ENCODE results near the gene BRIP1. TPM values are rescaled to one million over a fixed set of nuclear protein-coding genes. Genes with fewer than 3 reads are reported as not detected.

BRIP1 gene
- polyA plus RNA-seq, 2 donors = 1.4 to 1.7 TPM

- H3K4me3 ChIP-seq (ENCODE audit: low read depth in 1 of 2, low read length in 2 of 2) = no peak overlapping the region
- 77 to 80% methylated on average over 1 of the region's 1 CpG for WGBS, 2 donors
- no peaks in the 10 kb centered on the region for H3K4me1 ChIP-seq (ENCODE audit: control insufficient read depth in 2 of 2, insufficient read depth in 2 of 2, low read length in 1 of 2)
- H3K9me3 ChIP-seq (ENCODE audit: control insufficient read depth in 2 of 2, insufficient read depth in 1 of 2, low read depth in 1 of 2, low read length in 1 of 2) = no peaks in the 10 kb centered on the region
- no peaks in the 10 kb centered on the region for H3K36me3 ChIP-seq (ENCODE audit: control insufficient read depth in 2 of 2, insufficient read depth in 2 of 2, low read length in 1 of 2)
- H3K27ac ChIP-seq (ENCODE audit: low read depth in 2 of 2, low read length in 1 of 2) = no peak overlapping the region
- H3K27me3 ChIP-seq (ENCODE audit: control insufficient read depth in 1 of 2, insufficient read depth in 2 of 2, low read length in 2 of 2) = no peaks in the 10 kb centered on the region
These were observed 50.1 kb downstream of the BRIP1 start for GRCh38 chr17:61813211-61813610.

- Histone ChIP-seq H3K27ac (ENCODE audit: low read depth in 2 of 2, low read length in 1 of 2) (no peak overlapping the region), H3K4me1 (ENCODE audit: control insufficient read depth in 2 of 2, insufficient read depth in 2 of 2, low read length in 1 of 2) (no peaks in the 10 kb centered on the region), H3K4me3 (ENCODE audit: low read depth in 1 of 2, low read length in 2 of 2) (no peak overlapping the region), H3K36me3 (ENCODE audit: control insufficient read depth in 2 of 2, insufficient read depth in 2 of 2, low read length in 1 of 2) (no peaks in the 10 kb centered on the region), H3K27me3 (ENCODE audit: control insufficient read depth in 1 of 2, insufficient read depth in 2 of 2, low read length in 2 of 2) (no peaks in the 10 kb centered on the region), H3K9me3 (ENCODE audit: control insufficient read depth in 2 of 2, insufficient read depth in 1 of 2, low read depth in 1 of 2, low read length in 1 of 2) (no peaks in the 10 kb centered on the region)
- 60 to 61% methylated on average over 2 of the region's 2 CpGs for WGBS, 2 donors
These were observed 50.6 kb downstream of the BRIP1 start for GRCh38 chr17:61812747-61813146.

- H3K4me1 ChIP-seq (ENCODE audit: control insufficient read depth in 2 of 2, insufficient read depth in 2 of 2, low read length in 1 of 2) = no peaks in the 10 kb centered on the region
- no peak overlapping the region for H3K4me3 ChIP-seq (ENCODE audit: low read depth in 1 of 2, low read length in 2 of 2)
- no peaks in the 10 kb centered on the region for H3K27me3 ChIP-seq (ENCODE audit: control insufficient read depth in 1 of 2, insufficient read depth in 2 of 2, low read length in 2 of 2)
- 49 to 78% methylated on average over 2 of the region's 2 CpGs for WGBS, 2 donors
- no peak overlapping the region for H3K27ac ChIP-seq (ENCODE audit: low read depth in 2 of 2, low read length in 1 of 2)
- no peaks in the 10 kb centered on the region for H3K36me3 ChIP-seq (ENCODE audit: control insufficient read depth in 2 of 2, insufficient read depth in 2 of 2, low read length in 1 of 2)
- H3K9me3 ChIP-seq (ENCODE audit: control insufficient read depth in 2 of 2, insufficient read depth in 1 of 2, low read depth in 1 of 2, low read length in 1 of 2) = no peaks in the 10 kb centered on the region
These were observed 53.4 kb downstream of the BRIP1 start for GRCh38 chr17:61809816-61810392.

GRCh38 chr17:61808442-61808841 is 54.9 kb downstream of the BRIP1 start:
- H3K9me3 ChIP-seq (ENCODE audit: control insufficient read depth in 2 of 2, insufficient read depth in 1 of 2, low read depth in 1 of 2, low read length in 1 of 2) = no peaks in the 10 kb centered on the region
- H3K4me1 ChIP-seq (ENCODE audit: control insufficient read depth in 2 of 2, insufficient read depth in 2 of 2, low read length in 1 of 2) = no peaks in the 10 kb centered on the region
- 93 to 94% methylated on average over 8 of the region's 8 CpGs for WGBS, 2 donors
- H3K36me3 ChIP-seq (ENCODE audit: control insufficient read depth in 2 of 2, insufficient read depth in 2 of 2, low read length in 1 of 2) = no peaks in the 10 kb centered on the region
- no peak overlapping the region for H3K4me3 ChIP-seq (ENCODE audit: low read depth in 1 of 2, low read length in 2 of 2)
- no peak overlapping the region for H3K27ac ChIP-seq (ENCODE audit: low read depth in 2 of 2, low read length in 1 of 2)
- H3K27me3 ChIP-seq (ENCODE audit: control insufficient read depth in 1 of 2, insufficient read depth in 2 of 2, low read length in 2 of 2) = no peaks in the 10 kb centered on the region

GRCh38 chr17:61806936-61807335 is 56.4 kb downstream of the BRIP1 start:
- no peaks in the 10 kb centered on the region for H3K27me3 ChIP-seq (ENCODE audit: control insufficient read depth in 1 of 2, insufficient read depth in 2 of 2, low read length in 2 of 2)
- WGBS, 2 donors = 90 to 93% methylated on average over 1 of the region's 1 CpG
- H3K4me3 ChIP-seq (ENCODE audit: low read depth in 1 of 2, low read length in 2 of 2) = no peak overlapping the region
- H3K27ac ChIP-seq (ENCODE audit: low read depth in 2 of 2, low read length in 1 of 2) = no peak overlapping the region
- H3K36me3 ChIP-seq (ENCODE audit: control insufficient read depth in 2 of 2, insufficient read depth in 2 of 2, low read length in 1 of 2) = no peaks in the 10 kb centered on the region
- no peaks in the 10 kb centered on the region for H3K9me3 ChIP-seq (ENCODE audit: control insufficient read depth in 2 of 2, insufficient read depth in 1 of 2, low read depth in 1 of 2, low read length in 1 of 2)
- no peaks in the 10 kb centered on the region for H3K4me1 ChIP-seq (ENCODE audit: control insufficient read depth in 2 of 2, insufficient read depth in 2 of 2, low read length in 1 of 2)

GRCh38 chr17:61806081-61806828 is 57.1 kb downstream of the BRIP1 start:
- no peaks in the 10 kb centered on the region for H3K27me3 ChIP-seq (ENCODE audit: control insufficient read depth in 1 of 2, insufficient read depth in 2 of 2, low read length in 2 of 2)
- H3K4me3 ChIP-seq (ENCODE audit: low read depth in 1 of 2, low read length in 2 of 2) = no peak overlapping the region
- 85 to 89% methylated on average over 7 of the region's 7 CpGs for WGBS, 2 donors

GRCh38 chr17:61805399-61805798 is 57.9 kb downstream of the BRIP1 start:
- 53 to 64% methylated on average over 1 of the region's 1 CpG for WGBS, 2 donors
- Histone ChIP-seq H3K27ac (ENCODE audit: low read depth in 2 of 2, low read length in 1 of 2) (no peak overlapping the region), H3K4me3 (ENCODE audit: low read depth in 1 of 2, low read length in 2 of 2) (no peak overlapping the region), H3K9me3 (ENCODE audit: control insufficient read depth in 2 of 2, insufficient read depth in 1 of 2, low read depth in 1 of 2, low read length in 1 of 2) (no peaks in the 10 kb centered on the region), H3K36me3 (ENCODE audit: control insufficient read depth in 2 of 2, insufficient read depth in 2 of 2, low read length in 1 of 2) (no peaks in the 10 kb centered on the region), H3K4me1 (ENCODE audit: control insufficient read depth in 2 of 2, insufficient read depth in 2 of 2, low read length in 1 of 2) (no peaks in the 10 kb centered on the region), H3K27me3 (ENCODE audit: control insufficient read depth in 1 of 2, insufficient read depth in 2 of 2, low read length in 2 of 2) (no peaks in the 10 kb centered on the region)

More at GRCh38 chr17:61806081-61806828, 57.1 kb downstream of the BRIP1 start:
- H3K27ac ChIP-seq (ENCODE audit: low read depth in 2 of 2, low read length in 1 of 2) = no peak overlapping the region
- no peaks in the 10 kb centered on the region for H3K9me3 ChIP-seq (ENCODE audit: control insufficient read depth in 2 of 2, insufficient read depth in 1 of 2, low read depth in 1 of 2, low read length in 1 of 2)
- no peaks in the 10 kb centered on the region for H3K36me3 ChIP-seq (ENCODE audit: control insufficient read depth in 2 of 2, insufficient read depth in 2 of 2, low read length in 1 of 2)
- H3K4me1 ChIP-seq (ENCODE audit: control insufficient read depth in 2 of 2, insufficient read depth in 2 of 2, low read length in 1 of 2) = no peaks in the 10 kb centered on the region

- no peaks in the 10 kb centered on the region for H3K4me1 ChIP-seq (ENCODE audit: control insufficient read depth in 2 of 2, insufficient read depth in 2 of 2, low read length in 1 of 2)
- no peak overlapping the region for H3K4me3 ChIP-seq (ENCODE audit: low read depth in 1 of 2, low read length in 2 of 2)
- WGBS, 2 donors = 93 to 97% methylated on average over 1 of the region's 1 CpG
- no peak overlapping the region for H3K27ac ChIP-seq (ENCODE audit: low read depth in 2 of 2, low read length in 1 of 2)
- no peaks in the 10 kb centered on the region for H3K36me3 ChIP-seq (ENCODE audit: control insufficient read depth in 2 of 2, insufficient read depth in 2 of 2, low read length in 1 of 2)
- no peaks in the 10 kb centered on the region for H3K27me3 ChIP-seq (ENCODE audit: control insufficient read depth in 1 of 2, insufficient read depth in 2 of 2, low read length in 2 of 2)
- H3K9me3 ChIP-seq (ENCODE audit: control insufficient read depth in 2 of 2, insufficient read depth in 1 of 2, low read depth in 1 of 2, low read length in 1 of 2) = no peaks in the 10 kb centered on the region
These were observed 59.5 kb downstream of the BRIP1 start for GRCh38 chr17:61803796-61804195.

- Histone ChIP-seq H3K9me3 (ENCODE audit: control insufficient read depth in 2 of 2, insufficient read depth in 1 of 2, low read depth in 1 of 2, low read length in 1 of 2) (no peaks in the 10 kb centered on the region), H3K4me1 (ENCODE audit: control insufficient read depth in 2 of 2, insufficient read depth in 2 of 2, low read length in 1 of 2) (no peaks in the 10 kb centered on the region), H3K27me3 (ENCODE audit: control insufficient read depth in 1 of 2, insufficient read depth in 2 of 2, low read length in 2 of 2) (no peaks in the 10 kb centered on the region), H3K36me3 (ENCODE audit: control insufficient read depth in 2 of 2, insufficient read depth in 2 of 2, low read length in 1 of 2) (no peaks in the 10 kb centered on the region), H3K27ac (ENCODE audit: low read depth in 2 of 2, low read length in 1 of 2) (no peak overlapping the region), H3K4me3 (ENCODE audit: low read depth in 1 of 2, low read length in 2 of 2) (no peak overlapping the region)
- 98 to 99% methylated on average over 6 of the region's 6 CpGs for WGBS, 2 donors
These were observed 60.1 kb downstream of the BRIP1 start for GRCh38 chr17:61803216-61803615.
